Measurements from ENCODE around the gene LRCH1. TPM values are rescaled to one million over a fixed set of nuclear protein-coding genes. Genes with fewer than 3 reads are reported as not detected.

Gene LRCH1
- total RNA-seq, 1 experiment from 2014 or later = 10.5 TPM

- Histone ChIP-seq H4K20me1 (ENCODE audit: insufficient read depth) (peaks cover 3% of the 10 kb centered on the region; the same call in 1 of the 2 replicates), H3K36me3 (ENCODE audit: low read depth) (no peaks in the 10 kb centered on the region), H3K79me2 (ENCODE audit: low read depth) (peaks cover 34% of the 10 kb centered on the region), H3K4me3 (no peak overlapping the region), H3K4me1 (replicated peaks; ENCODE audit: insufficient read depth) (no peaks in the 10 kb centered on the region), H3K27ac (no peak overlapping the region), H2AFZ (no peak overlapping the region), H3F3A (ENCODE audit: insufficient read depth, low read depth) (no peaks in the 10 kb centered on the region), H3K9me2 (ENCODE audit: insufficient read depth) (no peaks in the 10 kb centered on the region), H3K27me3 (ENCODE audit: insufficient read depth, low read depth) (no peaks in the 10 kb centered on the region), H3K4me2 (no peak overlapping the region), H3K9me3 (ENCODE audit: insufficient read depth, low read depth) (no peaks in the 10 kb centered on the region)
- CTCF ChIA-PET = no interaction called here
- TF ChIP-seq CTCF (conservative IDR thresholded peaks at IDR 0.05) = no peak
- TF ChIP-seq EZH2 (IDR thresholded peaks at IDR 0.05; ENCODE audit: low read depth) = no peak
- no TSS peak for BruUV-seq (replicated peaks)
- DNase-seq = no peak
- intact Hi-C loops (cut with micrococcal nuclease; ENCODE audit: unreplicated experiment) = no loop called here
- POLR2A ChIA-PET (ENCODE audit: unreplicated experiment) = no interaction called here
Observed at GRCh38 chr13:46570273-46570672, 17.3 kb downstream of the LRCH1 start.

GRCh38 chr13:46571189-46571908 lies 18.4 kb downstream of the LRCH1 start:
- no peak for TF ChIP-seq EZH2 (IDR thresholded peaks at IDR 0.05; ENCODE audit: low read depth)
- no peak for TF ChIP-seq CTCF (conservative IDR thresholded peaks at IDR 0.05)
- CTCF ChIA-PET = no interaction called here
- intact Hi-C loops (cut with micrococcal nuclease; ENCODE audit: unreplicated experiment) = no loop called here
- no peak for DNase-seq
- Histone ChIP-seq H3F3A (ENCODE audit: insufficient read depth, low read depth) (no peaks in the 10 kb centered on the region), H3K4me1 (replicated peaks; ENCODE audit: insufficient read depth) (no peaks in the 10 kb centered on the region), H3K9me2 (ENCODE audit: insufficient read depth) (no peaks in the 10 kb centered on the region), H3K27ac (no peak overlapping the region), H3K4me2 (no peak overlapping the region), H3K36me3 (ENCODE audit: low read depth) (no peaks in the 10 kb centered on the region), H3K79me2 (ENCODE audit: low read depth) (peaks cover 29% of the 10 kb centered on the region), H3K27me3 (ENCODE audit: insufficient read depth, low read depth) (no peaks in the 10 kb centered on the region), H3K4me3 (no peak overlapping the region), H2AFZ (no peak overlapping the region), H4K20me1 (ENCODE audit: insufficient read depth) (peaks cover 3% of the 10 kb centered on the region; the same call in 1 of the 2 replicates), H3K9me3 (ENCODE audit: insufficient read depth, low read depth) (no peaks in the 10 kb centered on the region)
- no TSS peak for BruUV-seq (replicated peaks)
- POLR2A ChIA-PET (ENCODE audit: unreplicated experiment) = no interaction called here

GRCh38 chr13:46571909-46572595 lies 19.1 kb downstream of the LRCH1 start:
- Histone ChIP-seq H3F3A (ENCODE audit: insufficient read depth, low read depth) (no peaks in the 10 kb centered on the region), H3K27ac (no peak overlapping the region), H3K79me2 (ENCODE audit: low read depth) (peaks cover 22% of the 10 kb centered on the region), H2AFZ (no peak overlapping the region), H3K27me3 (ENCODE audit: insufficient read depth, low read depth) (no peaks in the 10 kb centered on the region), H3K9me2 (ENCODE audit: insufficient read depth) (no peaks in the 10 kb centered on the region), H3K9me3 (ENCODE audit: insufficient read depth, low read depth) (no peaks in the 10 kb centered on the region), H3K36me3 (ENCODE audit: low read depth) (no peaks in the 10 kb centered on the region), H3K4me2 (no peak overlapping the region), H4K20me1 (ENCODE audit: insufficient read depth) (peaks cover 3% of the 10 kb centered on the region; the same call in 1 of the 2 replicates), H3K4me1 (replicated peaks; ENCODE audit: insufficient read depth) (no peaks in the 10 kb centered on the region), H3K4me3 (no peak overlapping the region)
- TF ChIP-seq EZH2 (IDR thresholded peaks at IDR 0.05; ENCODE audit: low read depth) (no peak), CTCF (conservative IDR thresholded peaks at IDR 0.05) (no peak)
- POLR2A ChIA-PET (ENCODE audit: unreplicated experiment) = no interaction called here
- intact Hi-C loops (cut with micrococcal nuclease; ENCODE audit: unreplicated experiment) = no loop called here
- BruUV-seq (replicated peaks) = no TSS peak
- CTCF ChIA-PET = no interaction called here
- no peak for DNase-seq

Measured in PC-9 (cell line).